GM12878 (cell line): ENCODE data around the gene WDR64. TPM values are rescaled to one million over a fixed set of nuclear protein-coding genes. Genes with fewer than 3 reads are reported as not detected.

Source experiments
- ATAC-seq: fragments of 200-7000 bp; cut with Tn5 transposase; 3 replicates; pipeline ENCODE4 v1.9.1; 2020; ENCODE audit warnings: mild to moderate bottlenecking, moderate library complexity
- BruUV-seq: library from RNA; stranded (reverse); fragments of 400-500 nt; replicated peaks from 2 replicates; lab custom pipeline; 2021; lab: Mats Ljungman, UMichigan
- CTCF ChIA-PET: fragments of 300-600 bp; sonication (Branson Sonifier 250); formaldehyde crosslinking; extraction: SDS; loops from one replicate; lab custom pipeline; 2021; ENCODE audit warnings: inconsistent platforms; lab: Yijun Ruan, JAX
- POLR2A ChIA-PET: fragments of 350-600 bp; formaldehyde crosslinking; extraction: SDS; loops from one replicate; lab custom pipeline; 2021; ENCODE audit warnings: inconsistent platforms; lab: Charles Lee
- RAD21 ChIA-PET: fragments of 300-600 bp; sonication (Branson Sonifier 250); formaldehyde crosslinking; loops from one replicate; lab custom pipeline; 2023; ENCODE audit warnings: antibody characterized with exemption; ENCODE audit not compliant: unreplicated experiment; lab: Charles Lee
- SMC1A ChIA-PET: fragments of 300-600 bp; sonication (Branson Sonifier 250); formaldehyde crosslinking; loops from one replicate; lab custom pipeline; 2023; ENCODE audit not compliant: unreplicated experiment, uncharacterized antibody; lab: Charles Lee
- DNase-seq: peaks from one replicate; pipeline ENCODE4 v3.0.0-alpha.2; 2011; ENCODE audit warnings: low read depth, low spot score
- FAIRE-seq: peaks from 3 replicates; lab custom pipeline; 2011; peaks lifted over from hg19 to GRCh38; lab: Jason Lieb, UNC
- H2AFZ ChIP-seq: 2 replicates; pipeline ENCODE4 v1.6.0; 2011; ENCODE audit warnings: low read depth, low read length, control low read depth; ENCODE audit not compliant: control insufficient read depth
- H3K27ac ChIP-seq: 2 replicates; pipeline ENCODE4 v1.5.1; 2011; ENCODE audit warnings: control low read depth; ENCODE audit not compliant: control insufficient read depth, insufficient read depth
- H3K27me3 ChIP-seq, 2 experiments: replicated peaks in 1 of 2; 2 replicates each; pipeline versions ENCODE4 v1.6.0 to v1.6.1; 2011; ENCODE audit warnings: low read length in 1 of 2; ENCODE audit not compliant: control insufficient read depth in 2 of 2, insufficient read depth in 2 of 2
- H3K36me3 ChIP-seq, 2 experiments: 2 replicates each; pipeline ENCODE4 v1.5.1; 2011; ENCODE audit warnings: low read length in 1 of 2; ENCODE audit not compliant: control insufficient read depth in 2 of 2, insufficient read depth in 2 of 2
- H3K4me1 ChIP-seq: 2 replicates; pipeline ENCODE4 v1.6.1; 2011; ENCODE audit warnings: mild to moderate bottlenecking, low read length, moderate library complexity, mixed read lengths; ENCODE audit not compliant: control insufficient read depth, insufficient read depth
- H3K4me2 ChIP-seq: 2 replicates; pipeline ENCODE4 v1.6.0; 2011; ENCODE audit warnings: control low read depth; ENCODE audit not compliant: control insufficient read depth, insufficient read depth
- H3K4me3 ChIP-seq: fragments of 200-600 bp; sonication (generic); 2 replicates; pipeline ENCODE4 v1.5.1; 2016
- H3K79me2 ChIP-seq: 2 replicates; pipeline ENCODE4 v1.6.0; 2011; ENCODE audit warnings: low read length; ENCODE audit not compliant: control insufficient read depth, insufficient read depth
- H3K9ac ChIP-seq: 2 replicates; pipeline ENCODE4 v1.8.0; 2011; ENCODE audit warnings: low read length, control low read depth, mixed read lengths; ENCODE audit not compliant: control insufficient read depth, insufficient read depth
- H3K9me3 ChIP-seq: replicated peaks from 3 replicates; pipeline ENCODE4 v1.5.1; 2011; ENCODE audit warnings: mild to moderate bottlenecking, low read length; ENCODE audit not compliant: control insufficient read depth, insufficient read depth
- H4K20me1 ChIP-seq: 2 replicates; pipeline ENCODE4 v1.6.0; 2011; ENCODE audit not compliant: control insufficient read depth, insufficient read depth
- ATF7 ChIP-seq: fragments of 450-650 bp; IDR thresholded peaks from 2 replicates; pipeline ENCODE4 v1.6.1; 2016; ENCODE audit warnings: low read depth, mild to moderate bottlenecking
- BACH1 ChIP-seq: fragments of 450-650 bp; IDR thresholded peaks from 2 replicates; pipeline ENCODE4 v1.6.1; 2017; ENCODE audit warnings: mild to moderate bottlenecking, borderline replicate concordance
- CHD4 ChIP-seq: fragments of 200-600 bp; sonication (generic); IDR thresholded peaks from 2 replicates; pipeline ENCODE4 v1.6.1; 2016; ENCODE audit warnings: mild to moderate bottlenecking
- DPF2 ChIP-seq: fragments of 450-650 bp; IDR thresholded peaks from 2 replicates; pipeline ENCODE4 v1.6.1; 2017; ENCODE audit warnings: mild to moderate bottlenecking
- E2F4 ChIP-seq: IDR thresholded peaks from 2 replicates; pipeline ENCODE4 v1.6.1; 2012; ENCODE audit warnings: low read depth, low read length, improper control_type of control experiment
- HDGF ChIP-seq: fragments of 450-650 bp; IDR thresholded peaks from 2 replicates; pipeline ENCODE4 v1.6.1; 2016; ENCODE audit warnings: antibody characterized with exemption
- MXI1 ChIP-seq: fragments of 150-350 bp; IDR thresholded peaks from 2 replicates; pipeline ENCODE4 v1.6.1; 2011; ENCODE audit warnings: low read depth, mild to moderate bottlenecking, inconsistent platforms, low read length, improper control_type of control experiment
- NR2F1 ChIP-seq: fragments of 450-650 bp; conservative IDR thresholded peaks from 2 replicates; pipeline ENCODE4 v1.6.1; 2017; ENCODE audit warnings: mild to moderate bottlenecking
- PAX8 ChIP-seq: fragments of 450-650 bp; IDR thresholded peaks from 2 replicates; pipeline ENCODE4 v1.6.1; 2017; ENCODE audit warnings: mild to moderate bottlenecking, moderate library complexity
- PML ChIP-seq: IDR thresholded peaks from 2 replicates; pipeline ENCODE4 v1.6.1; 2012; ENCODE audit warnings: low read length, inconsistent platforms
- POLR2AphosphoS2 ChIP-seq: IDR thresholded peaks from 2 replicates; pipeline ENCODE4 v1.6.1; 2011; ENCODE audit warnings: low read depth, mild to moderate bottlenecking, low read length, improper control_type of control experiment, moderate library complexity
- RFX5 ChIP-seq: IDR thresholded peaks from 2 replicates; pipeline ENCODE4 v1.6.1; 2011; ENCODE audit warnings: low read depth, low read length, improper control_type of control experiment
- TCF7 ChIP-seq: IDR thresholded peaks from 2 replicates; pipeline ENCODE4 v1.6.1; 2014; ENCODE audit warnings: antibody characterized with exemption, borderline replicate concordance
- USF1 ChIP-seq: IDR thresholded peaks from 2 replicates; pipeline ENCODE4 v1.6.1; 2011; ENCODE audit warnings: borderline replicate concordance, low read depth, mild to moderate bottlenecking, moderate library complexity, mixed read lengths, low read length; ENCODE audit not compliant: insufficient read depth; ENCODE audit errors: extremely low read length
- ZBTB11 ChIP-seq: fragments of 450-650 bp; formaldehyde crosslinking; IDR thresholded peaks from 2 replicates; pipeline ENCODE4 v1.5.0; 2022; ENCODE audit warnings: mild to moderate bottlenecking, missing genetic modification characterization
- ZSCAN29 ChIP-seq: fragments of 450-650 bp; IDR thresholded peaks from 2 replicates; pipeline ENCODE4 v1.6.1; 2017; ENCODE audit warnings: mild to moderate bottlenecking, moderate library complexity
- WGBS: methylation state at CpG from one replicate; pipeline ENCODE4 v1.1.6; 2016; ENCODE audit warnings: low lambda C conversion rate; ENCODE audit not compliant: insufficient replicate concordance, insufficient coverage; ENCODE audit errors: missing lambda C conversion rate; 5-methylcytosine and 5-hydroxymethylcytosine counted together
- in situ Hi-C: fragments of 300-500 bp; cut with MboI; formaldehyde crosslinking; loops from 9 replicates; pipeline ENCODE4 v1.14.3; 2018; ENCODE audit warnings: mixed read lengths
- intact Hi-C: fragments of 100-400 bp; cut with micrococcal nuclease; formaldehyde crosslinking; loops from one replicate; pipeline ENCODE4 v1.14.2; 2022; ENCODE audit not compliant: unreplicated experiment
- polyA plus RNA-seq, 11 experiments: library from polyadenylated mRNA; depleted of rRNA in 4 of 11; unstranded in 6 of 11; stranded (reverse) in 5 of 11; fragments of >200 nt; fragmentation: Nextera tagmentation in 4 of 11; fragmentation: Illumina TruSeq in 1 of 11; extraction: Ambion mirVana in 4 of 11; extraction: Trizol in 1 of 11; gene quantifications; 1 replicate in 1 of 11; 2 replicates in 10 of 11; pipeline versions ENCODE4 v1.2.1 to v1.2.3, GENCODE V29; 2011 to 2016; ENCODE audit warnings: inconsistent platforms in 2 of 11, missing spikeins in 2 of 11, low read depth in 1 of 11
- total RNA-seq, 4 experiments: library from RNA; depleted of rRNA in 3 of 4; stranded (reverse); fragments of >200 nt in 3 of 4; fragmentation: Illumina TruSeq in 1 of 4; extraction: Trizol in 1 of 4; gene quantifications; 2 replicates each; pipeline versions ENCODE4 v1.2.1 to v1.2.3, GENCODE V29; 2013 to 2021

Gene WDR64
- total and polyA plus RNA-seq, 10 of the 15 experiments (the other 5 are each of a cell fraction or from before 2014, with no cell fraction given) = 0.01 TPM; not detected in 9

DNA sequence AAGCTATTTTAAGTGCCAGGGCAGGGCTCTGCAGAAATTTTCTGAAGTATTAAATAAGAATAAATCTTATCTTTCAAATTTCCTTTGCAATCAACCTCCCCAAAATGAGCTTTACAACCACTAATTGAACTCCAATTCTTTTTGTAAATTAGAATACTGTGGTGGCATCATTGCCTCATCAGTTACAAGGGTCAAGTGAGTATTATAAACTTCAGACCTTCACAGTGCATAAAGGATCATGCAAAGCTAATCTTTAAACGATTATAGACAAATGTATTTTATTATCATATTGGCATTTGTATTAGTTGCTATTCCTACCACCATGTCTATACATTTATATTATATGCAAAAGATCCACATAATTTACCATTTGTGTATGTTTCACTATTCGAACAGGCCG lies 19.1 kb upstream of the WDR64 start:
- no peak for FAIRE-seq
- Histone ChIP-seq H4K20me1 (no peaks in the 10 kb centered on the region), H3K36me3 (no peaks in the 10 kb centered on the region; a peak in 1 of 4 replicates), H3K27me3 (no peaks in the 10 kb centered on the region), H3K9me3 (no peaks in the 10 kb centered on the region), H3K4me3 (no peak overlapping the region), H3K79me2 (peaks cover 21% of the 10 kb centered on the region), H3K4me2 (no peak overlapping the region), H2AFZ (no peak overlapping the region), H3K9ac (no peak overlapping the region), H3K4me1 (peaks cover 5% of the 10 kb centered on the region), H3K27ac (no peak overlapping the region)
- BruUV-seq = no TSS peak
- intact Hi-C loops (no loop called here), in situ Hi-C loops (no loop called here)
- ChIA-PET RAD21 (no interaction called here), SMC1A (interaction anchor here (0.7 kb wide), 1 partner anchor 151 kb away, joined by 3 read pairs; no protein-coding TSS in a partner anchor), CTCF (interaction anchor here (1.3 to 2.5 kb wide), 3 partner anchors 9 to 202 kb away, joined by 3 to 10 read pairs (median 4); no protein-coding TSS in a partner anchor), POLR2A (no interaction called here)
- ATAC-seq = no peak
- TF ChIP-seq PAX8 (no peak), USF1 (no peak), POLR2AphosphoS2 (no peak), ZBTB11 (no peak), ATF7 (no peak), TCF7 (no peak), BACH1 (no peak), PML (no peak), CHD4 (no peak), DPF2 (no peak), RFX5 (no peak), E2F4 (no peak), NR2F1 (no peak), MXI1 (no peak), HDGF (no peak), ZSCAN29 (no peak)
- WGBS = 97% methylated on average over 3 of the region's 3 CpGs
- no peak for DNase-seq
